Measurements from ENCODE around the gene CFTR.
"Not testable (repeated sequence)": the region's sequence is repeated elsewhere in the genome, so short reads cannot be mapped to it uniquely, and the experiment has no call there.

CFTR gene

GRCh38 chr7:117479225-117480054 lies at the start of gene CFTR:
TSS of gene CFTR (plus strand) at chr7:117480025. CDS start at chr7:117480095, 70 bp downstream.
- DNase-seq (ENCODE audit: low read depth in 1 of 2, low spot score in 1 of 2), result no peak

GRCh38 chr7:117435475-117436043 lies 44.3 kb upstream of the CFTR start:
- DNase-seq (ENCODE audit: low read depth in 1 of 2, low spot score in 1 of 2), result no peak

GRCh38 chr7:117444646-117445045 lies 35.2 kb upstream of the CFTR start:
- DNase-seq (ENCODE audit: low read depth in 1 of 2, low spot score in 1 of 2), result no peak

GRCh38 chr7:117445206-117445605 lies 34.6 kb upstream of the CFTR start:
- no peak for DNase-seq (ENCODE audit: low read depth in 1 of 2, low spot score in 1 of 2)

GRCh38 chr7:117446220-117446815 lies 33.5 kb upstream of the CFTR start:
- DNase-seq (ENCODE audit: low read depth in 1 of 2, low spot score in 1 of 2), result no peak

GRCh38 chr7:117448655-117449054 lies 31.2 kb upstream of the CFTR start:
- DNase-seq (ENCODE audit: low read depth in 1 of 2, low spot score in 1 of 2), result no peak

- no peak for DNase-seq (ENCODE audit: low read depth in 1 of 2, low spot score in 1 of 2)
These were observed 20.7 kb upstream of the CFTR start for GRCh38 chr7:117458977-117459583.

GRCh38 chr7:117459735-117460134 lies 20.1 kb upstream of the CFTR start:
- no peak for DNase-seq (ENCODE audit: low read depth in 1 of 2, low spot score in 1 of 2)

- not testable (repeated sequence) for DNase-seq (ENCODE audit: low read depth in 1 of 2, low spot score in 1 of 2)
These were observed 19.0 kb upstream of the CFTR start for GRCh38 chr7:117460815-117461214.

- DNase-seq (ENCODE audit: low read depth in 1 of 2, low spot score in 1 of 2), result no peak
These were observed 11.7 kb upstream of the CFTR start for GRCh38 chr7:117468174-117468573.

- no peak for DNase-seq (ENCODE audit: low read depth in 1 of 2, low spot score in 1 of 2)
These were observed 9.0 kb upstream of the CFTR start for GRCh38 chr7:117470777-117471176.

- DNase-seq (ENCODE audit: low read depth in 1 of 2, low spot score in 1 of 2), result no peak
These were observed 7.5 kb upstream of the CFTR start for GRCh38 chr7:117472335-117472734.

GRCh38 chr7:117476557-117477215 lies 3.1 kb upstream of the CFTR start:
- DNase-seq (ENCODE audit: low read depth in 1 of 2, low spot score in 1 of 2), result no peak

GRCh38 chr7:117478836-117479224 lies 995 bp upstream of the CFTR start:
- DNase-seq (ENCODE audit: low read depth in 1 of 2, low spot score in 1 of 2), result no peak

- no peak for DNase-seq (ENCODE audit: low read depth in 1 of 2, low spot score in 1 of 2)
These were observed 184 bp downstream of the CFTR start for GRCh38 chr7:117480055-117480362.

- no peak for DNase-seq (ENCODE audit: low read depth in 1 of 2, low spot score in 1 of 2)
These were observed 1.2 kb downstream of the CFTR start for GRCh38 chr7:117480978-117481377.

GRCh38 chr7:117485118-117485620 lies 5.3 kb downstream of the CFTR start:
- DNase-seq (ENCODE audit: low read depth in 1 of 2, low spot score in 1 of 2), result no peak

GRCh38 chr7:117489016-117489415 lies 9.2 kb downstream of the CFTR start:
- DNase-seq (ENCODE audit: low read depth in 1 of 2, low spot score in 1 of 2), result no peak

GRCh38 chr7:117489430-117489829 lies 9.6 kb downstream of the CFTR start:
- no peak for DNase-seq (ENCODE audit: low read depth in 1 of 2, low spot score in 1 of 2)

GRCh38 chr7:117489911-117490310 lies 10.1 kb downstream of the CFTR start:
- no peak for DNase-seq (ENCODE audit: low read depth in 1 of 2, low spot score in 1 of 2)

- DNase-seq (ENCODE audit: low read depth in 1 of 2, low spot score in 1 of 2), result no peak
These were observed 12.8 kb downstream of the CFTR start for GRCh38 chr7:117492649-117493048.
